Fibroblast of skin of back (primary cell): ENCODE results near the gene ARHGAP26.
A peak's percentile ranks its signal among the peaks of the same experiment; 100 is the strongest.

ENCODE experiments used
- DNase-seq: peaks from one replicate; pipeline ENCODE4 v3.0.0-alpha.2; 2013

ARHGAP26 gene

GRCh38 chr5:143262393-143263174, 492.4 kb downstream of the ARHGAP26 start:
- DNase-seq, result peak; percentile 91

GRCh38 chr5:143263272-143263810, 493.2 kb downstream of the ARHGAP26 start:
- DNase-seq, result no peak

GRCh38 chr5:143265995-143266394, 495.8 kb downstream of the ARHGAP26 start:
- no peak for DNase-seq

- DNase-seq, result no peak
Measured at GRCh38 chr5:143267186-143267585, 497.0 kb downstream of the ARHGAP26 start.

- DNase-seq, result no peak
Measured at GRCh38 chr5:143268388-143268787, 498.2 kb downstream of the ARHGAP26 start.

GRCh38 chr5:143271431-143271830, 501.3 kb downstream of the ARHGAP26 start:
- no peak for DNase-seq

- no peak for DNase-seq
Measured at GRCh38 chr5:143274952-143275351, 504.8 kb downstream of the ARHGAP26 start.

GRCh38 chr5:143275512-143276363, 505.6 kb downstream of the ARHGAP26 start:
- DNase-seq, result no peak

GRCh38 chr5:143277536-143277935, 507.4 kb downstream of the ARHGAP26 start:
- no peak for DNase-seq
